AG09319 (cell line): ENCODE results near the gene PLEKHM3.

ENCODE experiments used
- DNase-seq: peaks from one replicate; pipeline ENCODE4 v3.0.0-alpha.2; 2010; ENCODE audit warnings: low read depth; ENCODE audit errors: extremely low read depth
- TF ChIP-seq, protein P1 (sequence below): IDR thresholded peaks from 2 replicates; pipeline ENCODE4 v1.5.1; 2011; ENCODE audit warnings: low read depth, mild to moderate bottlenecking, inconsistent platforms, low read length, moderate library complexity

PLEKHM3 gene

DNA sequence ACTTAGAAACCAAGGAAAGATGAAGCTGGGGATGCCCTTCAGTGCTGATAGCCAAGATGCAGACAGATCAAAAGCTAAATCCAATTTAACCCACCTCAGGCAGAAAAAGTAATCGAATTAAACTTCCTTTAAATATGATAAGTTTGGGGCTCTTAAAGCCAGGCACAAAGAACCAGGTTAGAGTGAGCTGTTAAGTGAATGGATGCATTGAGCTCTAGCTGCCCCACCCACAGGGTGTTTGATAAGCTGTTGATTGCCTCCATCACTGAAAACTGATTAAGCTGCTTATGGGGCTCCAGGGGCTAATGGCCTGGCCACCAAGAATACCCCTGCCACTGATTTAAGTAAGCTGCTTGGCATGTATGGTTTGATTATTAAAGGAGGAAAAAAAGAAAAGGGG is 119.8 kb downstream of the PLEKHM3 start:
- TF ChIP-seq, protein P1, sequence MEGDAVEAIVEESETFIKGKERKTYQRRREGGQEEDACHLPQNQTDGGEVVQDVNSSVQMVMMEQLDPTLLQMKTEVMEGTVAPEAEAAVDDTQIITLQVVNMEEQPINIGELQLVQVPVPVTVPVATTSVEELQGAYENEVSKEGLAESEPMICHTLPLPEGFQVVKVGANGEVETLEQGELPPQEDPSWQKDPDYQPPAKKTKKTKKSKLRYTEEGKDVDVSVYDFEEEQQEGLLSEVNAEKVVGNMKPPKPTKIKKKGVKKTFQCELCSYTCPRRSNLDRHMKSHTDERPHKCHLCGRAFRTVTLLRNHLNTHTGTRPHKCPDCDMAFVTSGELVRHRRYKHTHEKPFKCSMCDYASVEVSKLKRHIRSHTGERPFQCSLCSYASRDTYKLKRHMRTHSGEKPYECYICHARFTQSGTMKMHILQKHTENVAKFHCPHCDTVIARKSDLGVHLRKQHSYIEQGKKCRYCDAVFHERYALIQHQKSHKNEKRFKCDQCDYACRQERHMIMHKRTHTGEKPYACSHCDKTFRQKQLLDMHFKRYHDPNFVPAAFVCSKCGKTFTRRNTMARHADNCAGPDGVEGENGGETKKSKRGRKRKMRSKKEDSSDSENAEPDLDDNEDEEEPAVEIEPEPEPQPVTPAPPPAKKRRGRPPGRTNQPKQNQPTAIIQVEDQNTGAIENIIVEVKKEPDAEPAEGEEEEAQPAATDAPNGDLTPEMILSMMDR: no peak
- no peak for DNase-seq

DNA sequence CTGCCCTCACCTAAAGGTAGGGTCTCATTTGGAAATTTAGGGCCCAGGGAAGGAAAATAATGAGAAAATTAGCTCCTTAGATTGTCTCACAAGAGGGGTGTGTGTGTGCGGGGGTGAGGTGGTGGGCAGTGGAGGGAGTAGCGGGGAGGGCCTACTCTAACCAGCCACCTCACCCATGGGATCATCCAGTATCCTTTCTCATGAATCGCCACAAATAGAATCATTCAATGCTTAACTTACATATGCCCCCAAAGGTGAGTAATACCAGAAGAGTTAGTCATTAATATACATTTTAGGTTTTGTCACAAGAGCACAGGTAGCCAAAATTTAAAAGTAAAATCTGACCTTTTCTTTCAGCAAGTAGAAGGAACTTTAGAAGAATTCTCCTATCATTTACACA is 122.1 kb downstream of the PLEKHM3 start:
- TF ChIP-seq, protein P1: no peak
- DNase-seq: no peak

DNA sequence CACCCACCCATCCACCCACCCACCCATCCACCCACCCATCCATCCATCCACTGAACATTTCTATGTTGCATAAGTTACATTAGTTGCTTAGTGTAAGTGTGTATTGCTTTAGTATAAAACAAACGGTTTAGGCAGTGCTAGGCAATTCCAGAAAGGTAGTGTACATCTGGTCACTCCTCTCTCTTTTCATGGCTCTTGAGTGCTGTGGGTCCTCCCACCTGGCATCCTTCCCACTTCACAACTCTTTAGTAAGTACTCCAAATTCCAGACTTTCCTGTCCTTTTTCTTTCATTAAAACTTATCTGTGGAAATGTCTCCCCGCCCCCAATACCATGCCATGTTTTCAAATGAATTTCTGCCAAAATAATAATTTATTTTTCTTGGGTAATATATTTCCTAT is 122.5 kb downstream of the PLEKHM3 start:
- TF ChIP-seq, protein P1: no peak
- no peak for DNase-seq

DNA sequence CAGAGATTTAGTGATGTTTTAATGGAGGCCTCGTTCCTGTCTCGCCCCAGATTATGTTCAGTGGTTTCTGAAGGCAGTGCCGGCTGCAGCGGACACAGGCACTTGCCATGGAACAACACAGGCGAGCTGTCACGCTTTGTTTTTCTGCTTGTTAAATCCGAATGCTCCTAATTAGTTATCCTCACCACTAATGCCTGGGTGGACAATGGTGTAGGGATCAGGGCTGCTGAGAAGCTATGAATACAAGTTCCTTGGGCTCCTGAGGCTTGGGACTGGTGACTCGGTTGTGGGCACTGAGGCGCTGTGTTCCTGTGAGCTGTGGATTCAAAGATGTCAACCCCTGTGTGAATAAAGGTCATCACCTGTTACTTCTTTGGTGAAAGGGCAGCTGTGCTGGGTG is 123.5 kb downstream of the PLEKHM3 start:
- no peak for DNase-seq
- TF ChIP-seq, protein P1: no peak

DNA sequence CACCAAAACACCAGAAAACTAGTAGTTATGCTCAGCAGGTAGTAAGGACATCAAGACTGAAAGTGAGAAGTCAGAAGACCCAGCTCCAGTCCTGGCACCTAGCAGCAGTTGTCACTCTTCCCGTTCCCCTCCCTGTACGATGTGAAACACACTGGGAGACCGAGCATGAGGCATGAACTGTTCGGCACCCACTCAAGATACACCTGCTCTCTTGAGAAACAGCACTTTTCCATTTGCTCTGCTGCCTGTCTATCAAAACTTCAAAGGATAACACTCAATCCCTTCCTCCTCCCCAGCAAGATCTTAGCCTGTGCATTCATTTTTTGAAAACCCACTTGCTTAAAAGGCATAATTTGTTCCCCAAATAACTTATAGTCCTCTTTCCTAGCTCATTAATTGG is 123.9 kb downstream of the PLEKHM3 start:
- no peak for DNase-seq

DNA sequence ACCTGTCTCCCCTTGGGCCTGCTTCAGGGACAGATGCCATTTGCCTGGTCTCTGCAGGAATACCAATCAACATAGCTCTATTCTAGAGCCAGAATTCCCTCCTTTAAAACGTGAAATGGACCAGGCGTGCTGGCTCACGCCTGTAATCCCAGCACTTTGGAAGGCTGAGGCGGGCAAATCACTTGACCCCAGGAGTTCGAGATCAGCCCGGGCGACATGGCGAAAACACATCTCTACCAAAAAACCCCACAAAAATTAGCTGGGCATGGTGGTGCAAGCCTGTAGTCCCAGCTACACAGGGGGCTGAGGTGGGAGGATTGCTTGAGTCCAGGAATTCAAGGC is 127.0 kb downstream of the PLEKHM3 start:
- TF ChIP-seq, protein P1: no peak
- no peak for DNase-seq

More for the DNA sequence above, 123.9 kb downstream of the PLEKHM3 start:
- TF ChIP-seq, protein P1: no peak

DNA sequence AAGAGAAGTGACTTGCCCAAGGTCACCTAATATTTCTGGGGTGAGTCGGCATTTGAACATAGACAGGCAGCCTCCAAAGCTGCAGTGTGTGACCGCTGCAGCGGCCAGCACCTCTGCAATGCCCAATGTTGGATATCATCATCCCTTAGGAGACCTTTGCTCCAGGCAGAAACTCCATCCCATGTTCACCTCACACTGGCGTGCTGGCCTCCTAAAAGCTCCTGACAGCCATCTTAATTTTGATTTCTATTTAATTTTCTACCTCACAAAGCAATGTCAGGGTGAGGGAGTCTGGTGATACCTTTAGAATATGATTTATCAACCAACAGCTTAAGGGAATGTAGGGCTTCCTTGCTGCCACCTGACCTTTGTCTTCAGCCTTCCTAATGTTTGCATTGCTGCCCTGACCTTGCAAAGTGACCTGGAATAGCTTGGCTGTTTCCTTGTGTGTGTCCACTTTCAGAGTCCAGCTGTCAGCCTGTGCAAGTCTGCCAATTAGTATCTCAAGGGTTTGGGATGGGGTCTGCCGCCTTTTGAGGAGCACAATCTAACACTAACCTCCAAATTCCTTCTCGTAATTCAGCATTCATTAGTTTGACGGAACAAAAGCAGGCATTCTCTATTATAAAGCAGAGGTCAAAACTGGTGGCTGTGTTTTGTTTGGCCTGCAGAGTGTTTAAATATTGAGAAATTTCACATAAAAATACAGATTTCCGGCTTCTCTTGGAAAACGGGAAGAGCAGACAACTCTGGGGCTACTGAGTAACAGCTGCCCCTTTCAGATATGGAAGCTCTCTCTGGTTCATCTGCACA is 127.6 kb downstream of the PLEKHM3 start:
- TF ChIP-seq, protein P1: no peak
- DNase-seq: no peak
